CD14-positive monocyte (primary cell): Measurements from ENCODE around the gene SEZ6L2. TPM values are rescaled to one million over a fixed set of nuclear protein-coding genes. Genes with fewer than 3 reads are reported as not detected.

Experiments
- DNase-seq, 3 donors: peaks; one replicate each; pipeline ENCODE4 v3.0.0-alpha.2; 2011 to 2022
- H2AFZ ChIP-seq: 2 replicates; pipeline ENCODE4 v1.6.0; 2012; ENCODE audit warnings: mild to moderate bottlenecking, low read depth, low read length, inconsistent platforms; ENCODE audit not compliant: insufficient read depth, poor library complexity, severe bottlenecking
- H3K27ac ChIP-seq, 2 donors: 1 replicate in 1 of 2; 2 replicates in 1 of 2; pipeline ENCODE4 v1.5.1; 2012 to 2013; ENCODE audit warnings: low read length in 2 of 2, control low read depth in 1 of 2, inconsistent platforms in 1 of 2, low read depth in 1 of 2, mild to moderate bottlenecking in 1 of 2
- H3K27me3 ChIP-seq, 2 donors: one replicate each; pipeline versions ENCODE4 v1.6.0 to v1.6.1; 2011 to 2013; ENCODE audit warnings: low read length in 2 of 2; ENCODE audit not compliant: control insufficient read depth in 2 of 2, insufficient read depth in 2 of 2
- H3K36me3 ChIP-seq, 2 donors: replicated peaks in 1 of 2; 1 replicate in 1 of 2; 2 replicates in 1 of 2; pipeline versions ENCODE4 v1.5.1 to v1.6.1; 2012 to 2013; ENCODE audit warnings: low read length in 2 of 2, control low read depth in 1 of 2, inconsistent platforms in 1 of 2, mild to moderate bottlenecking in 1 of 2; ENCODE audit not compliant: insufficient read depth in 2 of 2, control insufficient read depth in 1 of 2
- H3K4me1 ChIP-seq, 2 donors: 1 replicate in 1 of 2; 2 replicates in 1 of 2; pipeline versions ENCODE4 v1.5.1 to v1.6.1; 2012 to 2013; ENCODE audit warnings: low read length in 2 of 2, control low read depth in 1 of 2, inconsistent platforms in 1 of 2, mild to moderate bottlenecking in 1 of 2, moderate library complexity in 1 of 2; ENCODE audit not compliant: insufficient read depth in 2 of 2, control insufficient read depth in 1 of 2
- H3K4me2 ChIP-seq: replicated peaks from 2 replicates; pipeline ENCODE3; 2012; ENCODE audit warnings: low read length, moderate library complexity, mild to moderate bottlenecking; ENCODE audit not compliant: poor library complexity, severe bottlenecking; ENCODE audit errors: extremely low read depth
- H3K4me3 ChIP-seq, 3 experiments: fragments of 200-600 bp in 1 of 3; sonication (generic) in 1 of 3; replicated peaks in 1 of 3; 1 replicate in 2 of 3; 2 replicates in 1 of 3; pipeline ENCODE4 v1.5.1; 2011 to 2013; ENCODE audit warnings: low read length in 3 of 3, mild to moderate bottlenecking in 3 of 3, control low read depth in 2 of 3, low read depth in 2 of 3, inconsistent platforms in 1 of 3, moderate library complexity in 1 of 3
- H3K79me2 ChIP-seq: 2 replicates; pipeline ENCODE4 v1.6.0; 2012; ENCODE audit warnings: mild to moderate bottlenecking, control low read depth, inconsistent platforms, low read length, moderate library complexity; ENCODE audit not compliant: insufficient read depth
- H3K9ac ChIP-seq: 2 replicates; pipeline ENCODE4 v1.6.0; 2017; ENCODE audit warnings: low read length, mild to moderate bottlenecking; ENCODE audit not compliant: insufficient read depth, poor library complexity, severe bottlenecking
- H3K9me3 ChIP-seq, 2 donors: replicated peaks in 1 of 2; 1 replicate in 1 of 2; 2 replicates in 1 of 2; pipeline versions ENCODE4 v1.5.1 to v1.6.1; 2012 to 2013; ENCODE audit warnings: low read length in 2 of 2, control low read depth in 1 of 2; ENCODE audit not compliant: control insufficient read depth in 1 of 2, insufficient read depth in 1 of 2
- H4K20me1 ChIP-seq: 2 replicates; pipeline ENCODE4 v1.6.0; 2012; ENCODE audit warnings: mild to moderate bottlenecking, low read length, control low read depth, moderate library complexity; ENCODE audit not compliant: insufficient read depth
- H3K27ac Mint-ChIP-seq, 7 donors: one replicate each; pipeline ENCODE4 v1.8.0; 2020; ENCODE audit warnings: mild to moderate bottlenecking in 7 of 7, mixed read lengths in 7 of 7, moderate library complexity in 6 of 7, inconsistent platforms in 2 of 7
- H3K27me3 Mint-ChIP-seq, 3 donors: one replicate each; pipeline ENCODE4 v1.8.0; 2021 to 2022; ENCODE audit warnings: low read depth in 3 of 3, mild to moderate bottlenecking in 3 of 3, mixed read lengths in 3 of 3, moderate library complexity in 3 of 3, inconsistent platforms in 1 of 3
- H3K36me3 Mint-ChIP-seq, 2 donors: one replicate each; pipeline ENCODE4 v1.8.0; 2020; ENCODE audit warnings: mixed read lengths in 2 of 2, inconsistent platforms in 1 of 2, mild to moderate bottlenecking in 1 of 2
- H3K4me1 Mint-ChIP-seq: one replicate; pipeline ENCODE4 v1.8.0; 2020; ENCODE audit warnings: mild to moderate bottlenecking, mixed read lengths
- H3K4me3 Mint-ChIP-seq, 2 donors: one replicate each; pipeline ENCODE4 v1.8.0; 2020; ENCODE audit warnings: mild to moderate bottlenecking in 2 of 2, mixed read lengths in 2 of 2, moderate library complexity in 1 of 2
- H3K9me3 Mint-ChIP-seq, 7 donors: one replicate each; pipeline ENCODE4 v1.8.0; 2020 to 2022; ENCODE audit warnings: mixed read lengths in 7 of 7, mild to moderate bottlenecking in 6 of 7, moderate library complexity in 6 of 7, inconsistent platforms in 2 of 7
- WGBS: methylation state at CpG from one replicate; pipeline ENCODE4 v1.1.5; 2013; ENCODE audit warnings: missing lambda C conversion rate; ENCODE audit not compliant: insufficient coverage; 5-methylcytosine and 5-hydroxymethylcytosine counted together
- intact Hi-C, 2 donors: fragments of 100-400 bp; cut with micrococcal nuclease; formaldehyde crosslinking; loops; one replicate each; pipeline versions ENCODE4 v1.15.0 to v1.15.1; 2023
- polyA plus RNA-seq, 3 donors: library from polyadenylated mRNA; depleted of rRNA in 1 of 3; unstranded in 2 of 3; stranded (reverse) in 1 of 3; fragments of 300-500 nt in 2 of 3; fragments of >200 nt in 1 of 3; fragmentation: Illumina TruSeq in 2 of 3; gene quantifications; 1 replicate in 2 of 3; 2 replicates in 1 of 3; pipeline ENCODE4 v1.2.3, GENCODE V29; 2012 to 2021
- TF ChIP-seq, protein P1 (sequence below): fragments of 200-600 bp; IDR thresholded peaks from one replicate; pipeline ENCODE4 v1.8.0; 2022; ENCODE audit warnings: antibody characterized with exemption, mild to moderate bottlenecking

The SEZ6L2 gene
- polyA plus RNA-seq, 3 donors: not detected

GRCh38 chr16:29925781-29926710 lies 26.7 kb upstream of the SEZ6L2 start, which contains the start of gene KCTD13:
Gene KCTD13, minus strand, starts transcription at chr16:29926226. Its CDS starts 193 bp downstream, at chr16:29926033.
- Histone ChIP-seq H3K36me3 (peaks cover 20 to 23% of the 10 kb centered on the region in 2 donors), H2AFZ (peak within 1 kb of the TSS; percentile 94), H3K79me2 (peaks cover 36% of the 10 kb centered on the region), H3K4me2 (peak within 1 kb of the TSS; percentile 84), H3K27ac (peak within 1 kb of the TSS; percentile 62 to 77), H3K9ac (peak within 1 kb of the TSS; percentile 70), H3K9me3 (no peaks in the 10 kb centered on the region), H3K4me3 (peak within 1 kb of the TSS; percentile 77 to 94 (median 87)), H4K20me1 (peaks cover 34% of the 10 kb centered on the region), H3K4me1 (peaks cover 16 to 23% of the 10 kb centered on the region in 2 donors), H3K27me3 (no peaks in the 10 kb centered on the region)
- no peaks in the 10 kb centered on the region for H3K9me3 Mint-ChIP-seq
- DNase-seq: peak; percentile 73 to 78 (median 77)
- H3K36me3 Mint-ChIP-seq: peaks cover 23 to 26% of the 10 kb centered on the region in 2 donors
- H3K27ac Mint-ChIP-seq: peak within 1 kb of the TSS; percentile 88 to 95 (median 93)
- peaks cover 0 to 3% (median 0%) of the 10 kb centered on the region in 3 donors for H3K27me3 Mint-ChIP-seq
- intact Hi-C loops: loop anchor here (5.0 to 10.0 kb wide), 2 partner anchors 36 to 61 kb away; partner anchors contain the start of genes TMEM219 (in 2 of the 2) and CDIPT (in 1 of the 2)
- TF ChIP-seq, protein P1, sequence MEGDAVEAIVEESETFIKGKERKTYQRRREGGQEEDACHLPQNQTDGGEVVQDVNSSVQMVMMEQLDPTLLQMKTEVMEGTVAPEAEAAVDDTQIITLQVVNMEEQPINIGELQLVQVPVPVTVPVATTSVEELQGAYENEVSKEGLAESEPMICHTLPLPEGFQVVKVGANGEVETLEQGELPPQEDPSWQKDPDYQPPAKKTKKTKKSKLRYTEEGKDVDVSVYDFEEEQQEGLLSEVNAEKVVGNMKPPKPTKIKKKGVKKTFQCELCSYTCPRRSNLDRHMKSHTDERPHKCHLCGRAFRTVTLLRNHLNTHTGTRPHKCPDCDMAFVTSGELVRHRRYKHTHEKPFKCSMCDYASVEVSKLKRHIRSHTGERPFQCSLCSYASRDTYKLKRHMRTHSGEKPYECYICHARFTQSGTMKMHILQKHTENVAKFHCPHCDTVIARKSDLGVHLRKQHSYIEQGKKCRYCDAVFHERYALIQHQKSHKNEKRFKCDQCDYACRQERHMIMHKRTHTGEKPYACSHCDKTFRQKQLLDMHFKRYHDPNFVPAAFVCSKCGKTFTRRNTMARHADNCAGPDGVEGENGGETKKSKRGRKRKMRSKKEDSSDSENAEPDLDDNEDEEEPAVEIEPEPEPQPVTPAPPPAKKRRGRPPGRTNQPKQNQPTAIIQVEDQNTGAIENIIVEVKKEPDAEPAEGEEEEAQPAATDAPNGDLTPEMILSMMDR: no peak
- H3K4me3 Mint-ChIP-seq: peak within 1 kb of the TSS; percentile 93 to 98
- H3K4me1 Mint-ChIP-seq: peaks cover 29% of the 10 kb centered on the region
- under 1% methylated on average over 89 of the region's 89 CpGs for WGBS

DNA sequence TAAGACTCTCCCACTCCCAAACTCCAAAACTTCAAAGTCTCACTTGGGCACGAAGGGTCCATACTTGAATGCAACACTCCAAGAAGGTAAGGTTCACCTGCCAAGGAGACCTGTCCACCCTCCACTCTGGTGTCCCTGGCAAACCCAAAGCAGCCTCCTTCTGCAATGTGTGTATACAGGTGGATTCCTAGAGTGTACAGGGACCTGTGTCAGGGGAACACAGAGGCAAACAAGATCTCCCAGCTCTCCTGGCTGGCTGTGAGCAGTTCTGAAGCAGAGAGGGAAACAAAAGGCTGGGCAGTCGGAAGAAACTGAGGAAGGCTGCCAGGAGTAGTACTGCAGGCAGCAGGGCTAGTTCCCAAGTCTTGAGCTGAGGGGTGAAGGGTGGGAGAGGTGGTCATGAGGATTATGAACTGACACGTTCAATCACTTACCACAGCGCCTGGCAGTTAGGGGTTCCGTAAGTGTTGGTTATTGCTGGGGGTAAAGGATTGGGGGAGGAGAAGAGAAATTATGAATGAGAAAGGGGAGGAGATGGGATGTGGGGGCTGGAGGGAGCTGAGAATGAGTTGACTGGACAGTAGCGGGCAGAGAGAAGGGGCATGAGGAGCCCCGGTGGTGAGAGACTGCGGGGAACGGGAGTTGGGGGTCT lies 25.9 kb upstream of the SEZ6L2 start:
- H3K36me3 ChIP-seq: peaks cover 29 to 32% of the 10 kb centered on the region in 2 donors
- H3K9me3 Mint-ChIP-seq: no peaks in the 10 kb centered on the region
- intact Hi-C loops: loop anchor here (5.0 to 10.0 kb wide), 2 partner anchors 37 to 60 kb away; partner anchors contain the start of genes TMEM219 (in 2 of the 2) and CDIPT (in 1 of the 2)
- no peak for DNase-seq
- H3K4me1 ChIP-seq: peaks cover 16 to 23% of the 10 kb centered on the region in 2 donors
- peak overlapping the region; percentile 84 for H3K4me2 ChIP-seq
- H3K79me2 ChIP-seq: peaks cover 36% of the 10 kb centered on the region
- peaks cover 0 to 3% (median 0%) of the 10 kb centered on the region in 3 donors for H3K27me3 Mint-ChIP-seq
- H3K27me3 ChIP-seq: no peaks in the 10 kb centered on the region
- H2AFZ ChIP-seq: peak overlapping the region; percentile 94
- peaks cover 29% of the 10 kb centered on the region for H3K4me1 Mint-ChIP-seq
- 14% methylated on average over 9 of the region's 9 CpGs for WGBS
- peaks cover 31 to 34% of the 10 kb centered on the region in 2 donors for H3K36me3 Mint-ChIP-seq
- H3K27ac Mint-ChIP-seq: peak overlapping the region in 6 of 7 donors; percentile 63 to 88 (median 82)
- TF ChIP-seq, protein P1: no peak
- peak overlapping the region; percentile 70 for H3K9ac ChIP-seq
- H4K20me1 ChIP-seq: peaks cover 42% of the 10 kb centered on the region
- H3K4me3 ChIP-seq: peak overlapping the region; percentile 77 to 94 (median 87)
- H3K9me3 ChIP-seq: no peaks in the 10 kb centered on the region
- peak overlapping the region; percentile 93 to 94 for H3K4me3 Mint-ChIP-seq
- peak overlapping the region in 1 of 2 donors; percentile 77 for H3K27ac ChIP-seq
